CMK (cell line): ENCODE results near the gene PKD1L1.
"Not testable (repeated sequence)": the region's sequence is repeated elsewhere in the genome, so short reads cannot be mapped to it uniquely, and the experiment has no call there.

Experiments
- DNase-seq: peaks from one replicate; pipeline ENCODE4 v3.0.0-alpha.2; 2010; ENCODE audit warnings: low read depth

PKD1L1 gene, protein sequence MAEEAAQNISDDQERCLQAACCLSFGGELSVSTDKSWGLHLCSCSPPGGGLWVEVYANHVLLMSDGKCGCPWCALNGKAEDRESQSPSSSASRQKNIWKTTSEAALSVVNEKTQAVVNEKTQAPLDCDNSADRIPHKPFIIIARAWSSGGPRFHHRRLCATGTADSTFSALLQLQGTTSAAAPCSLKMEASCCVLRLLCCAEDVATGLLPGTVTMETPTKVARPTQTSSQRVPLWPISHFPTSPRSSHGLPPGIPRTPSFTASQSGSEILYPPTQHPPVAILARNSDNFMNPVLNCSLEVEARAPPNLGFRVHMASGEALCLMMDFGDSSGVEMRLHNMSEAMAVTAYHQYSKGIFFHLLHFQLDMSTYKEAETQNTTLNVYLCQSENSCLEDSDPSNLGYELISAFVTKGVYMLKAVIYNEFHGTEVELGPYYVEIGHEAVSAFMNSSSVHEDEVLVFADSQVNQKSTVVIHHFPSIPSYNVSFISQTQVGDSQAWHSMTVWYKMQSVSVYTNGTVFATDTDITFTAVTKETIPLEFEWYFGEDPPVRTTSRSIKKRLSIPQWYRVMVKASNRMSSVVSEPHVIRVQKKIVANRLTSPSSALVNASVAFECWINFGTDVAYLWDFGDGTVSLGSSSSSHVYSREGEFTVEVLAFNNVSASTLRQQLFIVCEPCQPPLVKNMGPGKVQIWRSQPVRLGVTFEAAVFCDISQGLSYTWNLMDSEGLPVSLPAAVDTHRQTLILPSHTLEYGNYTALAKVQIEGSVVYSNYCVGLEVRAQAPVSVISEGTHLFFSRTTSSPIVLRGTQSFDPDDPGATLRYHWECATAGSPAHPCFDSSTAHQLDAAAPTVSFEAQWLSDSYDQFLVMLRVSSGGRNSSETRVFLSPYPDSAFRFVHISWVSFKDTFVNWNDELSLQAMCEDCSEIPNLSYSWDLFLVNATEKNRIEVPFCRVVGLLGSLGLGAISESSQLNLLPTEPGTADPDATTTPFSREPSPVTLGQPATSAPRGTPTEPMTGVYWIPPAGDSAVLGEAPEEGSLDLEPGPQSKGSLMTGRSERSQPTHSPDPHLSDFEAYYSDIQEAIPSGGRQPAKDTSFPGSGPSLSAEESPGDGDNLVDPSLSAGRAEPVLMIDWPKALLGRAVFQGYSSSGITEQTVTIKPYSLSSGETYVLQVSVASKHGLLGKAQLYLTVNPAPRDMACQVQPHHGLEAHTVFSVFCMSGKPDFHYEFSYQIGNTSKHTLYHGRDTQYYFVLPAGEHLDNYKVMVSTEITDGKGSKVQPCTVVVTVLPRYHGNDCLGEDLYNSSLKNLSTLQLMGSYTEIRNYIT (N-terminal part only)

GRCh38 chr7:47948141-47948790 is at the start of gene PKD1L1:
PKD1L1 (minus strand) TSS chr7:47948466; CDS start chr7:47948440, 26 bp downstream.
- DNase-seq = no peak

- DNase-seq = no peak
Observed at GRCh38 chr7:47992446-47992845, 44.2 kb upstream of the PKD1L1 start.

DNA sequence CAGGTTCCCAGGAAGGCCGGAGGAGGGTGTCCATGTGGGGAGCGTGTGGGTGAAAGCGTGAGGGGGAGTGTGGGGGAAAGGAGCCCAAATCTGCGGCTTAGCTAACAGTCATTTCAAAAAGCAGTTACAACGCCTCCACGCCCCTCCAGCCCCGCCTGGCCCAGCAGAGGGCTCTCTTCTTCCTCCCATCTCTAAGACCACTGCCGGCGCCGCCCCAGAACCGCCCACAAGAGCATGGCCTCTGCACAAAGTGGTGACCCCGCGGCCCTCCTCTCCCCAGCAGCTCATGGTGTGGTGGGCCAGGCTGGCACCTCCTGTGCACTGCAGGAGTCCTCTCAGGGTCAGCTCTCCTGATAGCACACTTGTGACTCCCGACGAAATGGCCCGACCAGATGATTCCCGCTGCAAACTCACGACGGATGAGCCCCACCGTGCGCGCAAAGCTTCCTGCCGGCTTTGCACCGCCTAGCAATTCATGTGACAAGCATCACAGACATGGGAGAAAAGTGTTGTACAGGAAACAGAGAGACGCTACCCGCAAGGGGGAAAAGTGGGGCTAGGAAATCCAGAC is 43.6 kb upstream of the PKD1L1 start:
- peak; percentile 61 for DNase-seq

GRCh38 chr7:47991270-47991669 is 43.0 kb upstream of the PKD1L1 start:
- DNase-seq = no peak

DNA sequence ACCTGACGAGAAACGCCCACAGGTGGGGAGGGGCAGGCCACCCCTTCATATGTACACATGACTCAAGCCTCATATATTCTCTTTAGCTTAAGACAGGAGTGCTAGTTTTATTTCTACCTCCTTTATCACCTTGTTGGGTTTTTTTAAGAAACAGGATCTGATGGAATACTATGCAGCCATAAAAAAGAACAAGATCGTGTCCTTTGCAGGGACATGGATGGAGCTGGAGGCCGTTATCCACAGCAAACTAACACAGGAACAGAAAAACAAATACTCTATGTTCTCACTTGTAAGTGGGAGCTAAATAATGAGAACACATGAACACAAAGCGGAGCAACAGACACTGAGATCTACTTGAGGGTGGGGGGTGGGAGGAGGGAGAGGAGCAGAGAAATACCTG is 42.3 kb upstream of the PKD1L1 start:
- DNase-seq = no peak

DNA sequence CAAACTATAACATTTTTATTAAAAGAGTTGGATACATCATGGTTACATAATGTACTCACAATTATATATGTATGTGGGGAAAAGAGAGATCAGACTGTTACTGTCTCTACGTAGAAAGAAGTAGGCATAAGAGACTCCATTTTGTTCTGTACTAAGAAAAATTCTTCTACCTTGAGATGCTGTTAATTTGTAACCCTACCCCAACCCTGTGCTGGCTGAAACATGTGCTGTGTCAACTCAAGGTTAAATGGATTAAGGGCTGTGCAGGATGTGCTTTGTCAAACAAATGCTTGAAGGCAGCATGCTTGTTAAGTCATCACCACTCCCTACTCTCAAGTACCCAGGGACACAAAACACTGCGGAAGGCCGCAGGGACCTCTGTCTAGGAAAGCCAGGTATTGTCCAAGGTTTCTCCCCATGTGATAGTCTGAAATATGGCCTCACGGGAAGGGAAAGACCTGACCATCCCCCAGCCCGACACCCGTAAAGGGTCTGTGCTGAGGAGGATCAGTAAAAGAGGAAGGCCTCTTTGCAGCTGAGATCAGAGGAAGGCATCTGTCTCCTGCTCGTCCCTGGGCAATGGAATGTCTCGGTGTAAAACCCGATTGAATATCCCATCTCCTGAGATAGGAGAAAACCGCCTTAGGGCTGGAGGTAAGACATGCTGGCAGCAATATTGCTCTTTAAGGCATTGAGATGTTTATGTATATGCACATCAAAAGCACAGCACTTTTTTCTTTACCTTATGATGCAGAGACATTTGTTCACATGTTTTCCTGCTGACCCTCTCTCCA is 41.5 kb upstream of the PKD1L1 start:
- not testable (repeated sequence) for DNase-seq

DNA sequence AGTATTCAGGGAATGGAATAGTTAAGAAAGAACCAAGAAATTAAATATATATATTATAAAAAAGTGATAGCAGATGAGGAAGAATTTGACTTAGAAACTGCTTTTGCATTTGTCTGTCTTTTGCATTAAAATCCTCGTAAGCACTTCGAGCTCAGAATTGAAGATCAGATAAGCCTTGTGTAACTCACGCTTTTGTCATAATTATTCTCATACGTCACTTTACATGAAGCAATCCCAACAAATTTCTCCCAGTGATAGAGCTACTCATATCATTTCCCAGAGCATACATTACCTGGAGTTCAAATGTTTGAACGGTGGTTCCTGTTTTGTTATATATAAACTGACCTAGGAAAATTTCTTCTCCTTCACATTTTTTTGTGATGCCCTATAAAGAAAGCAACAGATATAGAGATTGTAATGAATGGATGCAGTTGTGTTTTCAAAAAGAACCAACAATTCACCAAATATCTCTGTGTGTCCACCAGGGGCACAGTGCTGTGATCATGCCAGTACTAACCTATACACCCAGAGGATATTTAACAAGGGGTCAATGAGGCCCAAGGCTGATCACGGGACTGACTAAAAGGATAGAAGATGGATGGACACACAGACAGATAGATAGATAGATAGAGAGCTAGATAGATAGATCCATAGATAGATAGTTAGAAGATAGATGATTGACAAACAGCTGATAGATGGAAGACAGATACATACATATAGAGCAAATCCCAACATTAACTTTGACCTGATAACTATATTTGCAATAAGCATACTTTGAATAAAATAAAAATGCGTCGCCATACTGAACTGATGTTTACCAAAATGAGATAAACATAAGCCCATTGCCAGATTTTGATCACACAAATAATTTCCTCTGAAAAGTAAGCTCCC is 40.5 kb upstream of the PKD1L1 start:
- no peak for DNase-seq

- no peak for DNase-seq
Observed at GRCh38 chr7:47982610-47983009, 34.3 kb upstream of the PKD1L1 start.

GRCh38 chr7:47980648-47981047 is 32.4 kb upstream of the PKD1L1 start:
- not testable (repeated sequence) for DNase-seq

DNA sequence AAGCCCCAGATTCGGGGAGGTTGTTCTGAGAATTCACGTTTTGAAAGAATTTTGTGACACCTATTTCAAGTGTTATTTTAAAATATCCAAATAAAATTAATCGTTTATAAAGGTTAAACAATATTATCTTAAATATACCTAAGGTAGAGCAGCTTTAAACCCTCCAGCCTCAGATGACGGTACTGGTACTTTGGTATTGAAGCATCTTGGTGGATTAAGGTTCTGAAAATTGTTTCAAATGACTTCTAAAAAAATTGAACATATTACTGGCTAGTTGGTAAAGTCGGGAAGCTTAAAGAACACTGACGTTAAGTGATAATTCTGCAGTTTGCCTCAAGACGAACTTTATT is 31.5 kb upstream of the PKD1L1 start:
- DNase-seq = no peak

DNA sequence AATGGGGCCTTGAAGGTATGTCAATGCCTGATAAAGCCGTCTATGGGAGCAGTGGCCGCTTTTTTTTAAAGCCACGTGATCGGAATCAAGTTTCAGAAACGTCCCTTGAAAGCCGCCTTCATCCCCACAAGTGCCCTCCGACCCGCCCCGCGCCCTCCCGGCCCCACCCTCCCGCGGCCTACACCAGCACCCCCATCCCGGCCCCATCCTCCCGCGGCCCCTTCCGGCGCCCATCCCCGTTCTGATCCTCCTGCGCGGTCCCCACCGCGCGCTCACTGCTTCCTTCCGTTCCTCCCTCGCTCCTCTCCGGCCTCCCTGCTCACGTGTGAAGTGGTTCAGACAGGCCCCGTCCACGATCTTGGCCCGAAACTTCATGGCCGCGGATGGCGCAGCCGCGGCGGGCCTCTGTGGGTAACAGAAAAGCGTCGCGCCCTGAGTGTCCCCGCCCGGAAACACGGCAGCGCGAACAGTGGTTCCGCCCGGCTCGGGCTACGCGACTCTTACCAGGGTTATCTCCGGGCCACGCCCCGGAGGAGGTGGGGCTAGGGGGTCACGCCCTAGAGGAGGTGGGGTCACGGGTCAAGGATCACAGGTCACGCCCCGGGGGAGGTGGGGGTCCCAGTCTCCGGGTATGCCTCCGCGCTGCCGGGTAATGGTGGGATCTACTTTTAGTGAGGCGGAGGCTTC is 31.0 kb upstream of the PKD1L1 start, which contains the start of gene HUS1:
TSS of gene HUS1 (minus strand) at position 471 of the 687 bp plus-strand sequence. CDS start at position 375, 96 bp downstream.
- DNase-seq = peak; percentile 88

DNA sequence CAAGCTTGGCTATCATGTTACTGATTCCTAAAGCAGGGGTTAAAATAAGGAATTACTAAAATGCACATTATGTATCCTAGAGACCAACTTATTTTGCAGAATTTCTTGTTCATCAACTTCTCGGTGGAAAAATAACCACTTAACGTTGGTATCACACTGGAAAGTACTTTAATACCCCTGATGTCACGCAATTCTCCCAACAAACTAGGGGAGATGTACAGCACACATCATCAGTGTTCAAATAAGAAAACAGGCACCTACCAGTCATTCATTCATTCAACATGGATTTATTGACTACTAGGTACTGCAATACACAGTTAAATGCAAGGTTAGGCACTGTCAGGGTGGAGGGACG is 30.5 kb upstream of the PKD1L1 start:
- DNase-seq = no peak

GRCh38 chr7:47973739-47974138 is 25.5 kb upstream of the PKD1L1 start:
- no peak for DNase-seq

DNA sequence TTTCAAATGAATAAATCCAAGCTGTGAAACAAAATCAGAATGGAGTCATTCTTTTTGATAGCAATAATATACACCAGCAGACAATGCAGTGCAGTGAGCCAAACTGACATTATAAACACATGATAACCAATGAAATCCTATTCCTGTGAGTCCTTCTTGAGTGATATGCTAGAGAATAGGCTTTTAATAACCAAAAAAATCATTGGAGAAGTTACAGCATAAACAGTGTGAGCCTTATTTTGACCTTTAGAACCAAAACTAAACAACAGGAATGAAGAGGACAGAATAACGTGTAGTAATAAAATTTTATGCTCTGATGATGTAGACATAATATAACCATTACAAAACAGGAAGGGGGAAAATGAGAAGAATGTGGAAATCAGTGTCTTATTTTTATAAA is 22.5 kb upstream of the PKD1L1 start:
- DNase-seq = no peak

GRCh38 chr7:47968847-47969774 is 20.8 kb upstream of the PKD1L1 start:
- DNase-seq = no peak

GRCh38 chr7:47967708-47968107 is 19.4 kb upstream of the PKD1L1 start:
- no peak for DNase-seq

DNA sequence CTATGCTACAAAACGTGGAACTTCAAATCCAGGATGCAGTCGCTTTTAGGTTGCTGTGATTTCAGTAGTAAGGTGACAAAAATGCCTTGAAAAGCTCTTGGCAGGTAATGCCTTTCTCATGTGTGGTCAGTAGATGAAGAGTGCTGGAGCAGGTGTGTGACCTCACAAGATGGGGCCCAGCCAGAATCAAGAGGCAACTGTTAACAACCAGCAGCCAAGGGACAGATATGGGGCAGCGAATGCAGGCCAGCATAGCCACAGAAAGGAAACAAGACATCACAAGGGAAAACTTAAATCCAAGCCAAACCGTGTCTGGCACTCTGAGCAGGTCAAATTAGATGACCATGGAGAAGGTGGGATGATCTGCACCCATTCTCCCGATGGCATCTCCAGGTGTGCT is 18.9 kb upstream of the PKD1L1 start:
- DNase-seq = no peak

DNA sequence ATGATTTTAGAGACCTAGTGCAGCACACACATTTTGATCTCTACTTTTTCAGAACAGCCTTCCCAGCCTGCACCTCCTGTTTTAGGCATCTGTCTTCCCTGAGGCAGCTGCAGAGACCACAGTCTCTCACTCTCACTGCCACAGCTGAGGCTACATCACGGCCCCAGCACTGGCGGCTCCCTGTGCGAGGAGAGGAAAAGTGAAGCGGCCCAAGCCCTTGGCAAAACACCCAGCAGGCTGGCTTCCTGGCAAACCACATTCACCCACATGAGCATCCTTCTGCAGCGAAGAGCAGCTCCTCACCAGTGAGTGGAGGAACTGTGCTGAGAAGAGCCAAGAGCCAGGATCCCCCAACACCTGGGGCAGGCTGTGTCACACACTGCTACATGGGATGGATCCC is 17.2 kb upstream of the PKD1L1 start:
- no peak for DNase-seq
